Prostate gland (tissue), 2 donors: Measurements from ENCODE around the gene CD63.

Experiments used
- POLR2A ChIP-seq: fragments of 450-650 bp; IDR thresholded peaks from one replicate; pipeline ENCODE4 v1.6.1; 2016; ENCODE audit warnings: antibody characterized with exemption, mild to moderate bottlenecking
- POLR2AphosphoS5 ChIP-seq: sonication (generic); formaldehyde crosslinking; IDR thresholded peaks from one replicate; pipeline ENCODE4 v1.6.1; 2017; ENCODE audit warnings: antibody characterized with exemption
- TF ChIP-seq, protein P1 (sequence below), 4 experiments: fragments of 200-600 bp in 2 of 4; fragments of 450-650 bp in 2 of 4; sonication (generic) in 2 of 4; IDR thresholded peaks; 1 replicate in 3 of 4; 2 replicates in 1 of 4; pipeline ENCODE4 v1.5.1; 2016 to 2019; ENCODE audit warnings: antibody characterized with exemption in 4 of 4, mild to moderate bottlenecking in 2 of 4, moderate library complexity in 2 of 4

DNA sequence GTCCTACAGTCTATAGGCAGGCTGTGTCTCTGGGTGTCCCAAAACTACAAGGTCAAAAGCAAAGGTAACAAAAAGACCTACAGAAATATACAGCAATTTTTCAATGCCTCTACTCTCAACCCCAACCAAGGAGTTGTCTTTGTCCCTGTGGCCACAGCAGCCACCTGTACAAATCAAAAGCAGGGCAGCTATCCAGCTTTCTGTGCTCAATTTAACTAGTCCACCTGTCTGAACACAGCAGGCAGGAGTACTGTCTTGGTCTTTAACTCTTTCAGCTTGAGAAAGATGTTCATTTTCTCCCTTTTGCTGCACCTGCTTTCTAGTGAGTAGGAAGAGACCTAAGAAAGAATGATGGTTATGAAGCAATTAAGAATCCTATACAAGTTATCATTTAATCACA lies 33.8 kb upstream of the CD63 start:
- TF ChIP-seq, protein P1, sequence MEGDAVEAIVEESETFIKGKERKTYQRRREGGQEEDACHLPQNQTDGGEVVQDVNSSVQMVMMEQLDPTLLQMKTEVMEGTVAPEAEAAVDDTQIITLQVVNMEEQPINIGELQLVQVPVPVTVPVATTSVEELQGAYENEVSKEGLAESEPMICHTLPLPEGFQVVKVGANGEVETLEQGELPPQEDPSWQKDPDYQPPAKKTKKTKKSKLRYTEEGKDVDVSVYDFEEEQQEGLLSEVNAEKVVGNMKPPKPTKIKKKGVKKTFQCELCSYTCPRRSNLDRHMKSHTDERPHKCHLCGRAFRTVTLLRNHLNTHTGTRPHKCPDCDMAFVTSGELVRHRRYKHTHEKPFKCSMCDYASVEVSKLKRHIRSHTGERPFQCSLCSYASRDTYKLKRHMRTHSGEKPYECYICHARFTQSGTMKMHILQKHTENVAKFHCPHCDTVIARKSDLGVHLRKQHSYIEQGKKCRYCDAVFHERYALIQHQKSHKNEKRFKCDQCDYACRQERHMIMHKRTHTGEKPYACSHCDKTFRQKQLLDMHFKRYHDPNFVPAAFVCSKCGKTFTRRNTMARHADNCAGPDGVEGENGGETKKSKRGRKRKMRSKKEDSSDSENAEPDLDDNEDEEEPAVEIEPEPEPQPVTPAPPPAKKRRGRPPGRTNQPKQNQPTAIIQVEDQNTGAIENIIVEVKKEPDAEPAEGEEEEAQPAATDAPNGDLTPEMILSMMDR (IDR thresholded peaks at IDR 0.05): no peak
- TF ChIP-seq POLR2A (no peak), POLR2AphosphoS5 (no peak)
